Fibroblast of lung (primary cell): ENCODE measurements around the gene HINT3.

Source experiments
- EZH2 ChIP-seq: IDR thresholded peaks from 2 replicates; pipeline ENCODE4 v1.5.1; 2012; ENCODE audit warnings: low read length, control low read depth, mild to moderate bottlenecking; ENCODE audit errors: missing control alignments
- TF ChIP-seq, protein P1 (sequence below), 2 donors: IDR thresholded peaks in 1 of 2; conservative IDR thresholded peaks in 1 of 2; 1 replicate in 1 of 2; 2 replicates in 1 of 2; pipeline ENCODE4 v1.5.1; 2011 to 2012; ENCODE audit warnings: low read length in 2 of 2, control low read depth in 1 of 2, inconsistent platforms in 1 of 2, low read depth in 1 of 2, mild to moderate bottlenecking in 1 of 2

GRCh38 chr6:125983246-125983945, 26.8 kb downstream of the HINT3 start:
- TF ChIP-seq, protein P1, sequence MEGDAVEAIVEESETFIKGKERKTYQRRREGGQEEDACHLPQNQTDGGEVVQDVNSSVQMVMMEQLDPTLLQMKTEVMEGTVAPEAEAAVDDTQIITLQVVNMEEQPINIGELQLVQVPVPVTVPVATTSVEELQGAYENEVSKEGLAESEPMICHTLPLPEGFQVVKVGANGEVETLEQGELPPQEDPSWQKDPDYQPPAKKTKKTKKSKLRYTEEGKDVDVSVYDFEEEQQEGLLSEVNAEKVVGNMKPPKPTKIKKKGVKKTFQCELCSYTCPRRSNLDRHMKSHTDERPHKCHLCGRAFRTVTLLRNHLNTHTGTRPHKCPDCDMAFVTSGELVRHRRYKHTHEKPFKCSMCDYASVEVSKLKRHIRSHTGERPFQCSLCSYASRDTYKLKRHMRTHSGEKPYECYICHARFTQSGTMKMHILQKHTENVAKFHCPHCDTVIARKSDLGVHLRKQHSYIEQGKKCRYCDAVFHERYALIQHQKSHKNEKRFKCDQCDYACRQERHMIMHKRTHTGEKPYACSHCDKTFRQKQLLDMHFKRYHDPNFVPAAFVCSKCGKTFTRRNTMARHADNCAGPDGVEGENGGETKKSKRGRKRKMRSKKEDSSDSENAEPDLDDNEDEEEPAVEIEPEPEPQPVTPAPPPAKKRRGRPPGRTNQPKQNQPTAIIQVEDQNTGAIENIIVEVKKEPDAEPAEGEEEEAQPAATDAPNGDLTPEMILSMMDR (conservative IDR thresholded peaks at IDR 0.05 in 1 of 2, IDR thresholded peaks at IDR 0.05 in 1 of 2; ENCODE audit: low read depth in 1 of 2, low read length in 2 of 2): no peak
- no peak for TF ChIP-seq EZH2
